Stimulated activated CD8-positive, alpha-beta memory T cell treated with anti-CD3 and anti-CD28 coated beads, Interleukin-2, amount 100 ng/mL, for 48 hours (primary cell): ENCODE data around the gene ABCD1.
"Not testable (repeated sequence)": the region's sequence is repeated elsewhere in the genome, so short reads cannot be mapped to it uniquely, and the experiment has no call there.

ENCODE experiments used
- DNase-seq, 2 donors: peaks; one replicate each; pipeline ENCODE4 v3.0.0-alpha.2; 2020; ENCODE audit warnings: low read depth in 2 of 2

ABCD1 gene

DNA sequence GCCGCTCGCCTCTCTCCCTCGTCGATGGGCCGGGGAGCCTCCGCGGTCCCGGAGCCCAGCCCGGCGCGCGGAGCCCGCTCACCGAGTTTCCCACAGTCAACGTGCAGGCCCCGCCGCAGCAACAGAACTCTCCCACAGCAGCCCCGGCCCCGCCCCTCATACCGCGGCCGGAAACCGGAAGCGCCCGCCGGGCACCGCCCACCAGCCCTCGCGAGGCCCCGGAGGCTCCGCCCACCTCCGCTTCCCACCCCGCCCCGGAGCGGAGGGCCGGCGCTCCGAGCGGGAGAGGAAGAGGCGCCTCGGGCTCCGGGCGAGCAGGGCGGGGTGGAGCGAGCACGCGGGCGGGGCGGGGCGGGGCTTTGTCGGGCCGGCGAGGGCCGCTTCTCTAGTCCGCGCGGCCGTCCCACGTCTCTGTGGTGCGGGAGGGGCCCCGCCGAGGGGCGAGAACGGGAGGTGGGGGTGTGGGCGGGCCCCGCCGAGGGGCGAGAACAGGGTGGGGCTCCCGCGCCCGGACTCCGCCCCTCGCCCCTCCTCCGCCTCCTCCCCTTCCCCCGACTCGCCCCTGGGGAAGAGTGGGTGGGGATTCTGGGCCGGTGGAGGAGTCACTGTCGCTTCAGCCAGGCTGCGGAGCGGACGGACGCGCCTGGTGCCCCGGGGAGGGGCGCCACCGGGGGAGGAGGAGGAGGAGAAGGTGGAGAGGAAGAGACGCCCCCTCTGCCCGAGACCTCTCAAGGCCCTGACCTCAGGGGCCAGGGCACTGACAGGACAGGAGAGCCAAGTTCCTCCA is at the start of gene ABCD1, which contains the start of gene BCAP31:
Gene ABCD1 (plus strand): TSS at position 605 of the 787 bp plus-strand sequence. CDS start 411 bp downstream, outside the sequence.
Gene BCAP31 (minus strand): TSS at position 136 of the 787 bp plus-strand sequence. CDS start 1,143 bp downstream, outside the sequence.
- peak; percentile 76 to 82 for DNase-seq

- no peak for DNase-seq
These were observed 43.5 kb upstream of the ABCD1 start for GRCh38 chrX:153681175-153681574.

DNA sequence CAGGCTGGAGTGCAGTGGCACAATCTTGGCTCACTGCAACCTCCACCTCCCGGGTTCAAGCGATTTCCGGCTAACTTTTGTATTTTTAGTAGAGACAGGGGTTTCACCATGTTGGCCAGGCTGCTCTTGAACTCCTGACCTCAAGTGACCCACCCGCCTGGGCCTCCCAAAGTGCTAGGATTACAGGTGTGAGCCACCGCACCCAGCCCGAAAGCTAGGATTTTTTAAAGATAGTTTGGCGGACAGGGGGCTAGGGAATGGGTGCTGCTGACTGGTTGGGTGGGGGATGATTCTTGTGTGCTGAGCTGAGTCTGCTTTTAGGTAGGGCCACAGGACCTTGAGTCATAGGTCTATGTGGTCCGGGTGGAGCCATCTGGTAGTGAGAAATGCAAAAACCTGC is 41.2 kb upstream of the ABCD1 start:
- not testable (repeated sequence) for DNase-seq

DNA sequence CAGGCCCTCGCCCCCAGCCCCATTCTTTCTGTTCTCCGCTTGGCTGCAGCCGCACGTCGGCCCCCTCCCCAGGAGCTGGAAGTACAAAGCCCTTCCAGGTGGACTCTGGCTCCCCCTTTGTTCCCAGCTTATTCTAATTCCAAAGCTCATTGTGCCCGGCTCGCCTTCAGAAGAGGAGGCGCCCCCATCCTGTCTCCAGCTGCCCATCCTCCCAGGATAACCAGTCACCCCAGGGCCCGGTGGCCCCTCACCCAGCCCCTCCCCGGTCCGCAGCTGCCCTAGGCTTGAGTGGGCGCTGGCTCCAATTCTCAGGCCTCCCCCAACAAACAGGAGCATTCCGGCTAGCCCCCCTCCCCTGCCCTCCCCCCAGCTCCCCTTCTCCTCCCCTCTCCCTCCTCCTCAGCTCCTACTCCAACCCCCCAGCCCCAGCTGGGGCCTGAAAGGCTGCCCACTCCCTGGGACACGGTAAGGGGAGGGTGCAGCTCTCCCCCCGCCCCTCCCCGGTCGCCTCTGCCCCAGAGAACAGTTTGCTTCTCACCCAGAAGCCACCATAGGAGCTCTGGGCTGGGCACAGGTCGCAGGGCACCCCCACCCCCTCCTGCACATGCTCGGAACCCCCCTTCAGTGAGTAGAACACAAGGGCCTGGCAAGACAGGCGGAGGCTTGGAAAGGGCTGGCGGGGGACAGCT is 40.0 kb upstream of the ABCD1 start:
- no peak for DNase-seq

- no peak for DNase-seq
These were observed 39.5 kb upstream of the ABCD1 start for GRCh38 chrX:153685156-153685536.

- DNase-seq = no peak
These were observed 38.6 kb upstream of the ABCD1 start for GRCh38 chrX:153685751-153686696.

DNA sequence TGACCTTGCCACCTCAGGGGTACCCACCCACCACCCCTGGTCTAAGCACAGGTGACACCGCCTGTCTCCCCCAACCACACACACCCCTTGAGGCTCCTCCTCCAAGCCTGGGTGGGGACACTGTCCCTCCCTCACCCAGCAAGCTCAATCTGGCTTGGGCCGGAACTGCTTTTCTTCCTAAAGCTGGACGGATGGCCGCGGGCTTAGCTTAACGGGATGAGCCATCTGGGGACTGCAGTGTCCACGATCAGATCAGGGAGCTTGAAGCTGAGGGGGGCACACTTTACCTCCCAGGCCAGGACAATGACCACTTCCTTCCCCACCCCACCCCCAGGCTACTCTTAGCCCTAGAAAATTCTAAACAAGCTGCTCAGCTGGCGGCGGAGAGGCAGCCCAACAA is 37.9 kb upstream of the ABCD1 start:
- no peak for DNase-seq

DNA sequence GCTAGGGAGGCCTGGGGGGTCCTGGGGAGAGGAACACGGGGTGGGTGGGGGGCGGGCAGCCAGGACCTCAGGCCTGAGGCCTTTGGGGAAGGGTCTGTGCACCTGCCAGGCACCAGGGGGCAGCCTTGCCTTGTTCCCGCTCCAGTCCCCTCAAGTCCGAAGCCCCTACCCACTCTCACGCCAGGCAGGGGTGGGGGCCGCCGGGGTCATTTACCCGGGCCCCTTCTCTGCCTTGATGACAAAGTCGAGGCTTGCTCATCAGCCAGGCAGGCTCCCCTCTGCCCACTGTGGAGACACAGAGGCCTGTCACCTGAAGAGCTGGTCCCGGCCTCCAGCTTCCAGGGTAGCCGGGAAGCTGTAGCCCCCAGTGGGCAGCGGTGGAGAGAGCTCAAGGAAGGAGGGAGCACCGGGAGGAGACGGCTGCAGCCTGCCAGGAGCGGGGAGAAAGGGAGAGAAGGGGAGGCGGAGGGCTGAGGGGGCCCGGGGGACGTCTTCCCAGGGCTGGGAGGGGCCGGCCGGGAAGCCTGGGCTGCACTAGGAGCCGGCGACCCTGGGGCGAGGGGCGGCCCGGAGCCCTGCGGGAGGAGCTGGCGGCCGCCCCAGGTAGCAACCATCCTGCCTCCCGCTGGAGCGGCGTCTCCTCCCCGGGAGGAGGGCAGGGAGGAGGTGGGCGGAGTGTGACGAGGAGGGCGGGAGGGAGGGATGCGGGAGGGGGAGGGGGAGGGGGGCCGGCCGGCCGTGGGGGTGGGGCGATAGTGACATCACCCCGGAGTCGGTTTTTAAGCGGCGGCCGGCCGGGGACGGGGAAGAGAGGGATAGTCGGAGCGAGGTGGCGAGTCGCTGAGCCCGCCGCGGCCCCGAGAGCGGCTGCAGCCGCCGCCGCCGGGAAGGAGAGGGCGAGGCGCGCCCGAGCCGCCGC is 37.3 kb upstream of the ABCD1 start, which contains the start of gene SLC6A8:
Gene SLC6A8 (plus strand): TSS at position 806 of the 919 bp plus-strand sequence. CDS start 649 bp downstream, outside the sequence.
- DNase-seq = no peak

GRCh38 chrX:153688071-153688470 is 36.6 kb upstream of the ABCD1 start:
- DNase-seq = no peak

- no peak for DNase-seq
These were observed 36.1 kb upstream of the ABCD1 start for GRCh38 chrX:153688506-153688905.

DNA sequence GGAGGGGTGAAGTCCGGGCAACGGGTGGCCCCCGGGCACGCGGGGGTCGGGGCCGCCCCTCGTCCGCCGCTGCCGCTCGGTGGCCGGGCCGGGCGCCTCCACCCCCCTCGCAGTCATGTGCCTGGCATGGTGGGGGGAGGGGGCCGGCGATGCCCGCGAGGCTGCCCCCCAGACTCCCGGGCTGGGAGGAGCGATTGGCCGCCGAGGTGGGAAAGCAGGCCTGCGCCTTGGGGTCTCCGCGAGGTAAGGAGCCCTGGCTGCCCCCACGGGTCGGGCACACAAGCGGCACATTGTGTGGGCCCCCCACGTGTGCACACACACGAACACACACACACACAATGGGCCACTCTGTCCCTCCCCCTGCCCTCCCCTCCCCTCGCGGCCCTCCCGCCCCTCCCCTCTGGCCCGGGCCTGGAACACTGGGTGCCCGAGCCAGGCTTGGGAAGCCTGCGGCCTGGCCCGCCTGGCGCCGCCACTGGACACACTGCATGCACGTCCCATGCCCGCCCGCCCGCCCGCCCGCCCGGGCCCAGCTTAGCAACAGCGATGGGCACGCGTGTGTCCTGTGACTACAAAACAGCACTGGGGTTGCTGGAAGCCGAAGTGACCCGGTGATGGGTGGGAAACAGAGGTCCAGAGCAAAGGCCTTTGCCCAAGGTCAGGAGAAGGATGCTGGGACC is 35.6 kb upstream of the ABCD1 start:
- DNase-seq = no peak

- no peak for DNase-seq
These were observed 34.8 kb upstream of the ABCD1 start for GRCh38 chrX:153689654-153690465.

DNA sequence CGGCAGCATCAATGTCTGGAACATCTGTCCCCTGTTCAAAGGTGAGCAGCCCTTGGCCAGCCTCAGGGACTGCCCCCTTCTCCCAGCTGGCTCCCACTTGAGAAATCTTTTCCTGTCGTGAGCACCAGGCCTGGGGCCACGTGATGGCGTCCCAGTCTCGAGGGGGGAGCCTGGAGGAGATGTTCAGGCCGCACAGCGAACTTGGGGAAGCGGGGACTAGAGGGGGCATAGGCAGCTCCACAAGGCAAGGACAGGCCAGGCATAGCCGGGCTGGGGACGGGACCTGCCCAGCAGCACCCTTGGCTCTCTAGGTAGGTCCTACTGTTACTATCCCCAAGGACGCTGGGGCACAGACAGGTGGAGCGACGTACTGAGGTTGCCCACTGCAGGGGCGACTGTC is 34.2 kb upstream of the ABCD1 start:
- DNase-seq = no peak

GRCh38 chrX:153691032-153691827 is 33.4 kb upstream of the ABCD1 start:
- not testable (repeated sequence) for DNase-seq

- no peak for DNase-seq
These were observed 32.7 kb upstream of the ABCD1 start for GRCh38 chrX:153692003-153692402.

DNA sequence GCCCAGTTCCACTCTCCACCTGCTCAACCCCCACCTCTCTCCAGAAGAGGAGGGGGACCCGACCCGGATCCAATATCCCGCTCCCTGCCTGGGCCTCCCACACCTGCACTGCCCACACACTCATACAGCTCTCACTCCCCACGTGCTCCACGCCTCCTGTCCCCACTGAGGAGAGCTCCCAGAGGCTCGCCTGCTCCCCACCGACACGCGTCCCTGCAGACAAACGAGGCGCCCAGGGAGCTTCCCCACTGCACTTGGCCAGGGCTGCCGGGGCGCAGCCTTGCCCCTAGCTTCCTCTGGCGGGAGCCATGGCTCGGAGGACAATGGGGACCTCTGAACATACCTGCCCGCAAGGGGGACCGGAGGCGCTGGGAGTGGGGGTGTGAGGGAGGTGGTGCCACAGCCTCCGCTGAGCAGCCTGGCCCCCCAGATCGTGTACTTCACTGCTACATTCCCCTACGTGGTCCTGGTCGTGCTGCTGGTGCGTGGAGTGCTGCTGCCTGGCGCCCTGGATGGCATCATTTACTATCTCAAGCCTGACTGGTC is 32.0 kb upstream of the ABCD1 start:
- no peak for DNase-seq

GRCh38 chrX:153693216-153694086 is 31.2 kb upstream of the ABCD1 start:
- DNase-seq = no peak
